HepG2 (cell line): ENCODE results near the gene LRRN1. TPM values are rescaled to one million over a fixed set of nuclear protein-coding genes. Genes with fewer than 3 reads are reported as not detected.

ENCODE experiments used
- ATAC-seq: fragments of 200-7000 bp; cut with Tn5 transposase; 3 replicates; pipeline ENCODE4 v1.9.1; 2020; ENCODE audit warnings: mild to moderate bottlenecking, moderate library complexity
- BruUV-seq: library from RNA; stranded (reverse); fragments of 400-500 nt; replicated peaks from 2 replicates; lab custom pipeline; 2021; lab: Mats Ljungman, UMichigan
- CTCF ChIA-PET: fragments of 300-600 bp; formaldehyde crosslinking; extraction: SDS; loops from one replicate; lab custom pipeline; 2021; ENCODE audit warnings: low total read pairs, inconsistent platforms, low intra/inter-chr PET ratio; lab: Yijun Ruan, JAX
- POLR2A ChIA-PET: fragments of 350-600 bp; sonication (Branson Sonifier 250); formaldehyde crosslinking; loops from one replicate; lab custom pipeline; 2020; ENCODE audit warnings: antibody characterized with exemption, inconsistent platforms; lab: Yijun Ruan, JAX
- DNase-seq: peaks from one replicate; pipeline ENCODE4 v3.0.0-alpha.2; 2015; ENCODE audit warnings: low spot score
- FAIRE-seq: peaks from 3 replicates; lab custom pipeline; 2011; peaks lifted over from hg19 to GRCh38; lab: Jason Lieb, UNC
- H2AFZ ChIP-seq: one replicate; pipeline ENCODE4 v1.6.1; 2011; ENCODE audit warnings: low read length, inconsistent platforms
- H3K27ac ChIP-seq: fragments of 300-600 bp; 3 replicates; pipeline ENCODE4 v1.8.0; 2011; ENCODE audit warnings: mixed run types, mild to moderate bottlenecking, mixed read lengths, low read length, inconsistent platforms; ENCODE audit not compliant: insufficient read depth; ENCODE audit errors: extremely low read length
- H3K27me3 ChIP-seq, 2 experiments: fragments of 200-600 bp in 1 of 2; 2 replicates in 1 of 2; 3 replicates in 1 of 2; pipeline versions ENCODE4 v1.6.0 to v1.8.0; 2011; ENCODE audit warnings: low read length in 2 of 2, mild to moderate bottlenecking in 2 of 2, moderate library complexity in 2 of 2, inconsistent platforms in 1 of 2; ENCODE audit not compliant: insufficient read depth in 2 of 2, control insufficient read depth in 1 of 2
- H3K36me3 ChIP-seq, 2 experiments: fragments of 200-600 bp in 1 of 2; replicated peaks in 1 of 2; 2 replicates in 1 of 2; 3 replicates in 1 of 2; pipeline versions ENCODE4 v1.5.1 to v1.8.0; 2011; ENCODE audit warnings: low read length in 2 of 2, inconsistent platforms in 1 of 2; ENCODE audit not compliant: insufficient read depth in 2 of 2, control insufficient read depth in 1 of 2
- H3K4me1 ChIP-seq: 2 replicates; pipeline ENCODE4 v1.5.1; 2012; ENCODE audit warnings: low read length, inconsistent platforms; ENCODE audit not compliant: insufficient read depth
- H3K4me2 ChIP-seq: 2 replicates; pipeline ENCODE4 v1.6.0; 2011; ENCODE audit warnings: low read depth, low read length, inconsistent platforms
- H3K4me3 ChIP-seq, 3 experiments: fragments of 200-600 bp in 1 of 3; sonication (generic), shearing (Covaris generic) in 1 of 3; replicated peaks in 1 of 3; 2 replicates each; pipeline ENCODE4 v1.5.1; 2011 to 2016; ENCODE audit warnings: low read length in 3 of 3, inconsistent platforms in 2 of 3, low read depth in 2 of 3, mild to moderate bottlenecking in 2 of 3, control low read depth in 1 of 3, mixed read lengths in 1 of 3; ENCODE audit not compliant: insufficient read depth in 1 of 3
- H3K79me2 ChIP-seq: one replicate; pipeline ENCODE4 v1.6.1; 2011; ENCODE audit warnings: low read length, inconsistent platforms; ENCODE audit not compliant: insufficient read depth
- H3K9ac ChIP-seq: 2 replicates; pipeline ENCODE4 v1.6.0; 2011; ENCODE audit warnings: mild to moderate bottlenecking, low read depth, low read length, inconsistent platforms; ENCODE audit not compliant: insufficient read depth
- H3K9me3 ChIP-seq: 2 replicates; pipeline ENCODE4 v1.5.1; 2012; ENCODE audit warnings: mild to moderate bottlenecking, low read length
- H4K20me1 ChIP-seq: 2 replicates; pipeline ENCODE4 v1.6.0; 2011; ENCODE audit warnings: inconsistent platforms, mild to moderate bottlenecking, low read length, moderate library complexity; ENCODE audit not compliant: insufficient read depth
- GATA4 ChIP-seq: sonication (generic); IDR thresholded peaks from 2 replicates; pipeline ENCODE4 v1.6.1; 2016; ENCODE audit warnings: antibody characterized with exemption, low read depth, borderline replicate concordance
- HIVEP1 ChIP-seq: sonication (generic); formaldehyde crosslinking; IDR thresholded peaks from 2 replicates; pipeline ENCODE4 v1.4.0; 2020; ENCODE audit warnings: mild to moderate bottlenecking, missing genetic modification reagents
- NPAS2 ChIP-seq: sonication (generic); formaldehyde crosslinking; IDR thresholded peaks from 2 replicates; pipeline ENCODE4 v1.8.0; 2022; ENCODE audit warnings: mild to moderate bottlenecking, missing genetic modification reagents, borderline replicate concordance
- PAF1 ChIP-seq: IDR thresholded peaks from 2 replicates; pipeline ENCODE4 v1.6.1; 2016; ENCODE audit warnings: missing genetic modification reagents, missing compliant biosample characterization
- TARDBP ChIP-seq: sonication (generic); formaldehyde crosslinking; IDR thresholded peaks from 2 replicates; pipeline ENCODE4 v1.8.0; 2022; ENCODE audit warnings: mild to moderate bottlenecking, missing genetic modification reagents
- U2AF1 ChIP-seq: fragments of 200-400 bp; formaldehyde crosslinking; optimal IDR thresholded peaks from 2 replicates; pipeline ENCODE3; 2017; ENCODE audit warnings: mild to moderate bottlenecking, low read depth, low read length
- XRCC5 ChIP-seq: fragments of 200-400 bp; formaldehyde crosslinking; optimal IDR thresholded peaks from 2 replicates; pipeline ENCODE3; 2017; ENCODE audit warnings: mild to moderate bottlenecking, low read length
- ZNF10 ChIP-seq: sonication (generic); formaldehyde crosslinking; IDR thresholded peaks from 2 replicates; pipeline ENCODE4 v1.4.0; 2020; ENCODE audit warnings: mild to moderate bottlenecking, low read depth, missing genetic modification reagents, borderline replicate concordance
- WGBS: methylation state at CpG from one replicate; pipeline ENCODE4 v1.1.6; 2017; ENCODE audit warnings: low lambda C conversion rate; 5-methylcytosine and 5-hydroxymethylcytosine counted together
- in situ Hi-C: cut with HindIII; loops from 2 replicates; pipeline ENCODE4 v1.10.0; 2017; ENCODE audit warnings: low pct_unique_long_range_greater_than_20kb; ENCODE audit not compliant: extremely low pct_ligation_motif_present
- intact Hi-C: fragments of 100-400 bp; cut with micrococcal nuclease; formaldehyde crosslinking; loops from one replicate; pipeline ENCODE4 v1.10.0; 2022; ENCODE audit not compliant: unreplicated experiment
- polyA plus RNA-seq, 8 experiments: library from polyadenylated mRNA; depleted of rRNA in 3 of 8; stranded (reverse) in 7 of 8; unstranded in 1 of 8; fragments of >200 nt; fragmentation: Illumina TruSeq in 4 of 8; extraction: Trizol in 4 of 8; gene quantifications; 2 replicates each; pipeline versions ENCODE4 v1.2.1 to v1.2.3, GENCODE V29; 2011 to 2016; ENCODE audit warnings: low read depth in 4 of 8, missing spikeins in 1 of 8, mixed read lengths in 1 of 8; ENCODE audit not compliant: insufficient read depth in 1 of 8
- total RNA-seq, 5 experiments: library from RNA; depleted of rRNA; stranded (reverse); fragments of >200 nt; fragmentation: Illumina TruSeq; extraction: Trizol; gene quantifications; 2 replicates each; pipeline ENCODE4 v1.2.3, GENCODE V29; 2016; ENCODE audit warnings: low read depth in 1 of 5
- TF ChIP-seq, protein P1 (sequence below), 2 experiments: fragments of 450-650 bp in 1 of 2; sonication (generic) in 1 of 2; formaldehyde crosslinking in 1 of 2; IDR thresholded peaks; 2 replicates each; pipeline versions ENCODE4 v1.6.1 to v1.8.0; 2016 to 2022; ENCODE audit warnings: antibody characterized with exemption in 1 of 2, mild to moderate bottlenecking in 1 of 2, missing genetic modification reagents in 1 of 2

The LRRN1 gene
- total and polyA plus RNA-seq, 2 of the 13 experiments (the other 11 are each of a cell fraction or from before 2014, with no cell fraction given) = not detected

DNA sequence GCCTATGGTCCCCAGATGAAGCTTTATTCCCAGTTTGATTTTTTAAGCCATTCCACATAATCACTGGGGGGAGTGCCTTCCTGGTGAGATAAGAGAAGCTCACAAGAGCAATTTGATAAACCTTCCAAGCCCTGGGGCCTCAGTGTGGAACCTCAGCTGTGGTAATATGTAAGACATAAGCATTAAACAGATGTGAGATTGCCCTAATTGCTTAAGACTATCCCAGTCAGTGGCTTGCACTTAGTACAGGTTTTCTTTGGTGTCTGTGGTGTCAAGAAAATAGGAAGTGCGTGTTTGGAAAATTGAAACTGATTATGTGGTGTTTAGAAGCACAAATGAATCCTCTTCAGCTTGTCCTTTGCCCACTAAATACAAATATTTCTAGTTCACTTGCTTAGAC lies 54.3 kb downstream of the LRRN1 start (continued):
- TF ChIP-seq ZNF10 (CRISPR knock-in tag) = no peak
- TF ChIP-seq, all 625 proteins: peak for 0

DNA sequence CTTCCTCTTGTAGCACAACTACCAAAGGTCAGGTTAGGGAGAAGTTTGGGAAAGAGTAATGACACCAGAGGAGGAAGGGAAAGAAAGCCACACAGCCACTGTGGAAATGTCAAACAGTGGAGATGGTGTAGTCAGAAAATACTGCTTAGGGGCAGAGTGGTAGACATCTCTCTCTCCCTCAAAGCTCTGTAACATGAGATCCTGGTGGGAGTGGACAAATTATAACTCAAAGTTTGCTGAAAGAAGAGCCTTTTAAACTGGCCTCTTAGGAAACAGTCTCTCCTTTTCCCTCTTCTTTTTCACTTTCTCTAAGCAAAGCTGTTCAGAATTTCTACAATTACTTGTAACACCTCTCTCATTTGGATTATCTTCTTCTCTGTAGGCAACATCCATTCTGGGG lies 55.8 kb downstream of the LRRN1 start:
- in situ Hi-C loops = no loop called here
- no TSS peak for BruUV-seq
- Histone ChIP-seq H3K9me3 (no peaks in the 10 kb centered on the region), H2AFZ (no peak overlapping the region)
- ATAC-seq (no peak), DNase-seq (no peak)
- no peak for TF ChIP-seq TARDBP (CRISPR knock-in tag)
- no peak for TF ChIP-seq NPAS2 (CRISPR knock-in tag)
- no peak for TF ChIP-seq HIVEP1
- TF ChIP-seq, all 625 proteins: peak for 0
- Histone ChIP-seq H3K9ac (no peak overlapping the region), H3K27me3 (no peaks in the 10 kb centered on the region), H4K20me1 (no peaks in the 10 kb centered on the region), H3K4me2 (no peak overlapping the region), H3K79me2 (no peaks in the 10 kb centered on the region), H3K4me3 (no peak overlapping the region), H3K4me1 (no peaks in the 10 kb centered on the region), H3K36me3 (no peaks in the 10 kb centered on the region), H3K27ac (no peak overlapping the region)
- CTCF ChIA-PET = no interaction called here
- intact Hi-C loops = no loop called here
- FAIRE-seq = no peak
- POLR2A ChIA-PET = no interaction called here

DNA sequence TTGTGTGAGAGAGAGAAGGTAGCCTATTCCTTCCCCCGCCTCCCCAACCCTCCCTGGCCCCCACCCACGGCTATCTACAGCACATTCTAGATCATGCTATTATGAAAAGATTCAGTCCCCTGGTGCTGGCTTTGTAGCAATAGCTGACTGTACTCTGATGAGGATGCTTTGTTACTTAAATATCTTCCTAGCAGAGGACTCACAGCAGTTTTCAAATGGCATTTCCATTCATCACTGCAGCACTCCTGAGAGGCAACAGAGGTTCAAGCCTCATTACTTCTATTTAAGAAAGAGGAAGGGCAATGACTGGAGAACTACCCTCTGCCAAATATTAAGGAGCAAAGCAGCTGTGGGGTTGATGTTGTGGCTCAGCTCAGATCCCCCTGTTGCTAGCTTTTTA lies 61.0 kb downstream of the LRRN1 start:
- in situ Hi-C loops (no loop called here), intact Hi-C loops (no loop called here)
- no peak overlapping the region for H2AFZ ChIP-seq
- no peaks in the 10 kb centered on the region for H3K4me1 ChIP-seq
- DNase-seq (no peak), FAIRE-seq (no peak), ATAC-seq (no peak)
- H3K9me3 ChIP-seq = no peaks in the 10 kb centered on the region
- ChIA-PET CTCF (no interaction called here), POLR2A (no interaction called here)
- no peak overlapping the region for H3K4me2 ChIP-seq
- H4K20me1 ChIP-seq = no peaks in the 10 kb centered on the region
- 9% methylated on average over 2 of the region's 2 CpGs for WGBS
- no peak overlapping the region for H3K4me3 ChIP-seq
- no peak overlapping the region for H3K27ac ChIP-seq
- no peak overlapping the region for H3K9ac ChIP-seq
- H3K79me2 ChIP-seq = no peaks in the 10 kb centered on the region
- no TSS peak for BruUV-seq
- H3K27me3 ChIP-seq = no peaks in the 10 kb centered on the region
- no peaks in the 10 kb centered on the region for H3K36me3 ChIP-seq
- TF ChIP-seq PAF1 = no peak
- TF ChIP-seq GATA4 = no peak
- TF ChIP-seq, protein P1, sequence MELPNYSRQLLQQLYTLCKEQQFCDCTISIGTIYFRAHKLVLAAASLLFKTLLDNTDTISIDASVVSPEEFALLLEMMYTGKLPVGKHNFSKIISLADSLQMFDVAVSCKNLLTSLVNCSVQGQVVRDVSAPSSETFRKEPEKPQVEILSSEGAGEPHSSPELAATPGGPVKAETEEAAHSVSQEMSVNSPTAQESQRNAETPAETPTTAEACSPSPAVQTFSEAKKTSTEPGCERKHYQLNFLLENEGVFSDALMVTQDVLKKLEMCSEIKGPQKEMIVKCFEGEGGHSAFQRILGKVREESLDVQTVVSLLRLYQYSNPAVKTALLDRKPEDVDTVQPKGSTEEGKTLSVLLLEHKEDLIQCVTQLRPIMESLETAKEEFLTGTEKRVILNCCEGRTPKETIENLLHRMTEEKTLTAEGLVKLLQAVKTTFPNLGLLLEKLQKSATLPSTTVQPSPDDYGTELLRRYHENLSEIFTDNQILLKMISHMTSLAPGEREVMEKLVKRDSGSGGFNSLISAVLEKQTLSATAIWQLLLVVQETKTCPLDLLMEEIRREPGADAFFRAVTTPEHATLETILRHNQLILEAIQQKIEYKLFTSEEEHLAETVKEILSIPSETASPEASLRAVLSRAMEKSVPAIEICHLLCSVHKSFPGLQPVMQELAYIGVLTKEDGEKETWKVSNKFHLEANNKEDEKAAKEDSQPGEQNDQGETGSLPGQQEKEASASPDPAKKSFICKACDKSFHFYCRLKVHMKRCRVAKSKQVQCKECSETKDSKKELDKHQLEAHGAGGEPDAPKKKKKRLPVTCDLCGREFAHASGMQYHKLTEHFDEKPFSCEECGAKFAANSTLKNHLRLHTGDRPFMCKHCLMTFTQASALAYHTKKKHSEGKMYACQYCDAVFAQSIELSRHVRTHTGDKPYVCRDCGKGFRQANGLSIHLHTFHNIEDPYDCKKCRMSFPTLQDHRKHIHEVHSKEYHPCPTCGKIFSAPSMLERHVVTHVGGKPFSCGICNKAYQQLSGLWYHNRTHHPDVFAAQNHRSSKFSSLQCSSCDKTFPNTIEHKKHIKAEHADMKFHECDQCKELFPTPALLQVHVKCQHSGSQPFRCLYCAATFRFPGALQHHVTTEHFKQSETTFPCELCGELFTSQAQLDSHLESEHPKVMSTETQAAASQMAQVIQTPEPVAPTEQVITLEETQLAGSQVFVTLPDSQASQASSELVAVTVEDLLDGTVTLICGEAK (IDR thresholded peaks at IDR 0.05) = no peak
- TF ChIP-seq, protein P1 (CRISPR knock-in tag; IDR thresholded peaks at IDR 0.05) = no peak
- TF ChIP-seq XRCC5 = no peak
- TF ChIP-seq U2AF1 = no peak
